Measurements from ENCODE around the gene TGFBR3L.
A peak's percentile ranks its signal among the peaks of the same experiment; 100 is the strongest.

Gene TGFBR3L

DNA sequence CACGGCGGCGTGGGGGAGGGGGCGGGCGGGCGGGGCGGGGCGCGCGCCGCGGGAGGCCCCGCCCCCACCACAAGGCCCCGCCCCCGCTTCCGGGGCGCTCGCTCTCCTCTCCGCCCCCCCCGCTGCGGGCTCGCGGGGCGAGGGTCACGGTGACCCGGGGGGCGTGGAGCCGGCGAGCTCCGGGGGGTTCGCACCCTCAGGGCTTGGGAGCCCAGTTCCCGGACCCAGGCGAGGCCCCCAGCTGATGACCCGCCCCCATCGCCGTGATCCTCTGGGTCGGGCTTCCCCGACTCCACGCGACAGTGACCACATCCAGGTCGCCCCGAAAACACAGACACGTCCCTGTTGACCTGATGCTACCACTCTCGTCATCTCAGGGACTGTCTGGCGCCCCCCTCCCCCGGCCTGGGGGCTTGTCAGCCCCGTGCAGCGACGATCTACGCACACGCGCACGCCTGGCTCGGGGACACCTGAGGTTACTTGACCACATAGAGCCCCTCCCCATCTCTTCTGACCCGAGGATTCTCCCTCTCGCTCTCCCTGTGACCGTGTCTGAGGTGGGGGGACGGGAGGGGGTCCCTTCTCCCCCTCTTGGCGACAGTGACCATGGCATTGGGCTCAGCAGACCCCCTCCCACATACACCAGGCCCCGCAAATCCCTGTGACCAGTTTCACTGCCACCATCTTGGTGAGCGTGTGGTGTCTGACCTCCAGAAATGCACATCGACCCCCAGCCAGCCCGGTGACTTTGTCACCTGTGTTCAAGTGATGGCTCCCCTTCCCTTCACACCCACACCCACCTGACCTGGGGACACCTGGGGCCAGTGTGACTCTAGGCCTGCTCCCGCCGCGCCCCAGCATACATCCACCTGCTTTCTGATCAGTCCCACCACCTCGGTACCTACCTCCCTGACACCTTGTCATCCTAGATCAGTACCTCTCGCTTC lies 10.3 kb upstream of the TGFBR3L start:
- DNase-seq, result no peak

DNA sequence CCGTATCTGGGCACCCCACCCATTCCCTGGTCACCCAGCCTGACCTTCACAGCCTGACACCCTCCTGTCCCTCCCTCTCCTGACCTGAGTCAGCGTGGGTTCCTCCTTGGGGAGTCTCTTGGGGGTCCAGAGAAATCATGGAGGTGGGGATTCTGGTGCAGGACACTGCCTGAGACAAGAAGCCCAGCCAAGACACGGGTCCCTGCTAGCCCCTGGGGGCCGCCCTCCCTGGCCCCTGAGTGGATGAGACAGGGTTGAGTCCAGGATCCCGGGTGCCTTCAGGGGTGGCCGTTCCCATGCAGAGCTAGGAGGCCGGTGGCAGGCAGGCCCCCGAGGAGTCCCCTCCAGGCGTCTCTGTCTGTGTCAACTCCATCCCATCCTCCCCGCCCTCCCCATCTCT lies 9.4 kb upstream of the TGFBR3L start:
- DNase-seq, result no peak

DNA sequence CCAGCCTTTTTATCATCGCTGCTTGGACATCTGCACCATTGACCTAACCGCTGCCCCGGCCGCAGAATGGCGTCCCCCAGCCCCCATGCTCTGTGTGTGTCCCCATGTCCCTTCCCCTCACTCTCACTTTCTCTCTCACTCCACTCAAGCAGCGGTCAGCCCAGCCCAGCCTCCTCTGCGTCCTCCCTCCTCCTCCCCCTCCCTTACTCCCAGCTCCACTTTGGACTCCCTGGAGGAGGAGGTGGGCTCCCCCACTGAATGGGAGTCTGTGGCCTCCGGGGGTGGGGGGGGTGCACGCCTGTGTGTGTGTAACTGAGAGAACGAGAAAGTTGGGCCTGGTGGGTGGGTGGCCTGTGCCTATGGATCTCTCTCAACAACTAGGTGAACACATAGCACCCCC lies 8.8 kb upstream of the TGFBR3L start:
- no peak for DNase-seq

DNA sequence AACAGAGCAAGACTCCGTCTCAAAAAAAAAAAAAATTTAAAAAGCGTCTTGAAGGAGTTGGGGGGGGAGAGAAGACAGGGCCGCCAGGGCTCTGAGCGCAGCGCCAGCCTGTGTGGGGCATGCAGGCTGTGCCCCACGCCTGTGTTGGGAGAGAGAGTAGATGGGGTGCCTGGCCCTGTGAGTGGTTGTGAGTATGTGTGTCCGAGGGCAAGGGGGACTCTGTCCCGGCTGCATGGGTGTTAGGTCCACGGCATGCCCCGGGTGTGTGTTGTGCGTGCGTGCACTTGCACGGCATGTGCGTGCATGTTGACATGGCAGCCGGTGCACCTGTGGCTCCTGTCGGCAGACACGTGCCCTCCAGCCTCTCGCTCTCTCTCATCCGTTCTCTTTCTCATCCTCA lies 7.5 kb upstream of the TGFBR3L start:
- no peak for DNase-seq

DNA sequence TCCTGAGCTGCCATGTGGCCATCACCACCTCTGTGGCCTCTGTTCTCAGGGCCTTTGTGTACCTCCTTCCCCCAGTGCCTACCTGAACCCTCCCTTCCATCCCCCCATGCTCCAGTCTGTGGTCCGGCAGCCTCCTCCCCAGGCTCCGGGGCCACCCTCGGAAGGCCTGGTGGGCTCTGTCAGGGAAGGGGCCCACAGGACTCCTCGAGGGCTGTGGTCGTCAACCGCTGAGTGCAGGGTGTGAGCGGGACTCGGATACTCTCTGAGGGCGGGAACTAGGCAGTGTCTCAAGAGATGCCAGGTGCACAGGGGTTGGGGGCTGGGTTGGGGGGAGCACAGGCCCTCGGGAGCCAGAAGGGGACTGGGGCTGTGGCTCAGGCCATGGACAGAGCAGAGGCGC lies 7.1 kb upstream of the TGFBR3L start:
- no peak for DNase-seq

DNA sequence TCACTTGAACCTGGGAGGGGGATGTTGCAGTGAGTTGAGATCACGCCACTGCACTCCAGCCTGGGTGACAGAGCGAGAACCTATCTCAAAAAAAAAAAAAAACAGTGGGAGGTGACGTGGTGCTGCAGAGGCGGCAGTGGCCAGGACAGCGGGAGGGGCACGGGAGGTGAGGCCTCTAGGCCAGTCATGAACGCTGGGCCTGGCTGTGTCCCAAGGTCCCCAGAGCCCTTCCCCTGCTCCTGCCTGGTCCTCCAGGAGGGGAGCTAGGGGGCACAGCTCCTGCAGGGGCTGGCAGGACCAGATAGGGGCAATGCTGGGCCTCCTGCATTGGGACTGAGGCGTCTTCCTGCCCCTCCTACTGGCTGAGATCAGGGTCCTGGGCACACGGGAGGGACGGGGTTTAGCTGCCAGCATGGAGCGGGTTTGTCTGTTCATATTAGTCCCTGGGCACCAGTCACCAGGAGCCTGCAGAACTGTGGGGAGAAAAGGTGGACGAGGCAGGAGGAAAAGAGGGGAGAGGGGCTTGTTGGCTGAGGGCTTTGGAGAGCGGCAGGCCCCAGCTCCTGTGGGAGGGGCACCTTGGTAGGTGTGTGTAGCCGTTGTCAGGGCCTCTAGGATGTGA lies 6.4 kb upstream of the TGFBR3L start:
- no peak for DNase-seq

DNA sequence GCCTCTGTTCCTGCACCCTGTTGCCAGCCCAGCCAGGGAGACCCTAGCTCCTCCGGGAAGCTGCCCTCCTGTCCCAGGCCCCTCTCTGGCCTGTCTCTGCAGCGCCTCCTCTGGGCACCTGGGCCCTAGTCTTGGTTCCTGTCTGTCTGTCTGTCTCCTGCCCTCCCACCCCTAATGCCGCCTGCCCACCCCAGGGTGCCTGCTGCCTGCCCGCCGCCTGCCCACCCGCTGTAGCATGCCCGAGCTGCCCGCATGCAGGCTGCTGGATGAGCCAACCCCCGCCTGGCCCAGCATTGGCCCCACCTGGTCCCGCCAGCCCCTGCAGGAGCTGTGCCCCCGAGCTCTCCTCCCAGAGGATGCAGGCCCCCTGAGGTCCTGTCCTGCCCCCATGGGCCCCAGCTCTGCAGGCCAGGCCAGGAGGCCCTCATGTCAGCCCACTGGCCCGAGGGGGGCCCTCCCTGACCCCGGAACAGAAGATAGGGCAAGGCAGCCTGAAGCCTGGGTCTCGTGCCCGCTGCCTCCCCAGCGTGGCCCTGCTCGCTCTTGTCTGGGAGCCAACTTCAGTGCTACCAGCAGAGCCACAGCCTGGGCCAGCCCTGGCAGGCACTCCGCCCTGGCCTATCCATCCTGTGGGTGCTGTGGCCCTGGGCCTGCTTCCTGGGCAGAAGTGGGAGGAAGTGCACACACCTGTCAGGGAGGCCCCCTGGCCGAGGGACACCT lies 5.7 kb upstream of the TGFBR3L start:
- DNase-seq, result no peak

DNA sequence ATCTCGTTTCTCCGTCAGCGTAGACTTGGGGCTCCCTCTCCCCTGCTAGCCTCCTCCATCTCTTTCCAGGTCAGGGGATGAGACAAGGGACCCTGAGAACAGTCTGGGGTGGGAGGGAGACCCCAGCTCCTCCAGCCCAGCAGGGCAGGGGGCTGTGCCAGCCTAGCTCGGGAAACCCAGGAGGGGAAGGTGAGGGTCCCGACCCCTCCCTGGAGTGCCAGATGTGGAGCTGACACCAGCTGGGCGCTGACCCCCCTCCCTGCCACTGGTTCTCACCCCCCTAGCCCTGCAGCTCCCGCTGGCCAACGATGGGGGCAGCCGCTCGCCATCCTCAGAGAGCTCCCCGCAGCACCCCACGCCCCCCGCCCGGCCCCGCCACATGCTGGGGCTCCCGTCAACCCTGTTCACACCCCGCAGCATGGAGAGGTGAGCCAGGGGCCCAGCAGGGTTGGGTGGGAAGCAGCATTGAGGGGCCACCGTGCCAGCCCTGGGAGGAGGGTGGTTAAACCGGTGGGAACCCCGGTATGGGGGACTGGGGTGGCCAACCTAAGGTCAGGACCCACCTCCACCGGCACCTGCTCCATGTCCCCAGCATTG lies 5.1 kb upstream of the TGFBR3L start:
- DNase-seq, result no peak

DNA sequence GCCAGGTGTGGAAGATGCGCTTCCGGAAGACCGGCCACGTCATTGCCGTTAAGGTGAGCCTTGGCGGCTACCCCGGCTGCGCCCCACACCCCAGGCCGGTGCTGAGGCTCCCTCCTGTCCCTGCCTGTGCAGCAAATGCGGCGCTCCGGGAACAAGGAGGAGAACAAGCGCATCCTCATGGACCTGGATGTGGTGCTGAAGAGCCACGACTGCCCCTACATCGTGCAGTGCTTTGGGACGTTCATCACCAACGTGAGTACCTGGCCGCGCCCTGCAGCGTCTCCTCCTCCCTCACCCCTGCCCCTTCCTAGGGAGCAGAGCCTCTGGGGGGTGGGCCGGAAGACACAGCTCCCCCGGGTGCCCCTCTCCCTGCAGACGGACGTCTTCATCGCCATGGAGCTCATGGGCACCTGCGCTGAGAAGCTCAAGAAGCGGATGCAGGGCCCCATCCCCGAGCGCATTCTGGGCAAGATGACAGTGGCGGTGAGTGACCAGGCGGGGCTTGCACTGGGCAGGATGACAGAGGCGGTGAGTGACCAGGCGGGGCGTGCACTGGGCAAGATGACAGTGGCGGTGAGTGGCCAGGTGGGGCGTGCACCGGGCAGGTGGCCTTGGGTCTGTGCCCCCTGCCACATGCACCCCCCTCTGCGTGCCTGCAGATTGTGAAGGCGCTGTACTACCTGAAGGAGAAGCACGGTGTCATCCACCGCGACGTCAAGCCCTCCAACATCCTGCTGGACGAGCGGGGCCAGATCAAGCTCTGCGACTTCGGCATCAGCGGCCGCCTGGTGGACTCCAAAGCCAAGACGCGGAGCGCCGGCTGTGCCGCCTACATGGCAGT lies 4.1 kb upstream of the TGFBR3L start:
- no peak for DNase-seq

DNA sequence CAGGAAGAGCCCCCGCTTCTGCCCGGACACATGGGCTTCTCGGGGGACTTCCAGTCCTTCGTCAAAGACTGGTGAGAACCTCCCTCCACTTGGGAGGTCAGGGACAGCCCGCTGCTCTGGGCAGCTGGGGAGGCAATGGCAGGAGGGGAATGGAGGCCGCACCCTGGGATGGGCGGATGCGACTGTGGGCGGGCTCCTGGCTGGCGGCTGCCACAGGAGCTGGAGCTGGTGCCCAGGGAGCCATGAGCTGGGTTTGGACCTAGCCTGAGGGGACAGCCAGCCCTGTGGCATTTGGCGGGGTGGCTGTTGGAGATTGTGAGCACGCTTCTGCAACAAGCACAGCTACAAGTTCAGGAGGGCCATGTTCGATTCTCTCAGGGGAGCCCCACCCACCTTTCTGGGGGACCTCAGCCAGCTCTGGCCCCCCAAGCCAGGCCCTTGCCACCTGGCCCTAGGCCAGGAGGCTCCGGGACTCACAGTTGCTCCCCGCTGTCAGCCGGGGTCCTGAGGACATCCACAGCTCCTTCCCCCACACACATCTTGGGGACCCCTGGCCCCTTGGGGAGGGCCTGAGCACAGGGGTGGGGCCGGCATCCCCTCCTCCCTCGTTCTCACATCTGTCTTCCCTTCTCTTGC lies 3.0 kb upstream of the TGFBR3L start:
- no peak for DNase-seq

DNA sequence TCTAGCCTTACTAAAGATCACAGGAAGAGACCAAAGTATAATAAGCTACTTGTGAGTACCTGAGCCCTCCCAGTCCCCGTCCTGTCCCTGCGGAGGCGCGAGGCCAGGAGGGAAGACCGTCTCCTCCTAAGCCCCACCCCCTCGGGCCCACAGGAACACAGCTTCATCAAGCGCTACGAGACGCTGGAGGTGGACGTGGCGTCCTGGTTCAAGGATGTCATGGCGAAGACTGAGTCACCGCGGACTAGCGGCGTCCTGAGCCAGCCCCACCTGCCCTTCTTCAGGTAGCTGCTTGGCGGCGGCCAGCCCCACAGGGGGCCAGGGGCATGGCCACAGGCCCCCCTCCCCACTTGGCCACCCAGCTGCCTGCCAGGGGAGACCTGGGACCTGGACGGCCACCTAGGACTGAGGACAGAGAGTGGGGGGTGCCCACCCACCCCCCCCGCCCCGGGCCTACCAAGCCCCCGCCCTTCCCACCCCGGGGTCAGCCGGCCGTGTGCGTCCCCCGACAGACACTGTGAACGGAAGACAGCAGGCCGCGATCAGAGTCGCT lies 2.4 kb upstream of the TGFBR3L start:
- no peak for DNase-seq

DNA sequence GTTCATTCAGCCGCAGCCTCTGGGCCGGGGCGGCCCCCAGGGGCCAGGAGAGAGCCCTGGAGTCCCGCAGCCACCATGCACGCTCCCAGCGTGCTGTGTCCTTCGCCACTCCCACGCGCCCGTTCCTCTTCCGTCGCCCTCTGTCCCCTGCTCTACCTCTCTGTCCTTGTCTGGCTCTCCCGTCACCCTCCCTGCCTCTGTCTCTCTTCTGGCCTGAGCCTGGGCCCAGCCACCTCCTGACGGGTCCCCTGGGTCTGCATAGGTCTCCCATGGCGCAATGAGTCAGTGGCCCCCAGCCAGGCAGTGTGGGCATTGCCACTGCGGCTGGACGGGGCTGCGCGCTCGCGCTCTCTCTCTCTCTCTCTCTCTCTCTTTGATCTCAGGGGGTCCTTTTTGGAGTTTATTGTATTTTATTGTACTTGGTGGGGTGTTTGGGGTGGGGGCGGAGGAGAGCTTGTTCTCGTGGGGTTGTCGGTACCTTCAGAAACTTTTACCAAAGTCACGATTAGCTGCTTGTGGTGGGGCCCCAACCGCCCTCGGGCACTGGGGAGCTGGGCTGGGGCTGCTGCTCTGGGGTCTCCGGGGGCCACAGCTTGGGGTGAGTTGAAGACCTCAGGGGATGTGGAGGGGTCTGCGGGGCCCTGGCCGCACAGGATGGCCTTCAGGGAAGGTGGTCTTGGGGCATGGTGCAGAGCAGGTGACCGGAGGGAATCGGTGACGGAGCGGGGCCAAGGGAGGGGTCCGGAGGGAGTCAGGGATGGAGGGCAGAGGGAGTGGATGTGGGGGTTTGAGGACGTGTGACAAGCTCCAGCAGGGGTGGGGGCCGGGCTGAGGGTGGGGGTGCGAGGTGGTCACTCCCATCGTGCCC lies 1.7 kb upstream of the TGFBR3L start:
- no peak for DNase-seq

DNA sequence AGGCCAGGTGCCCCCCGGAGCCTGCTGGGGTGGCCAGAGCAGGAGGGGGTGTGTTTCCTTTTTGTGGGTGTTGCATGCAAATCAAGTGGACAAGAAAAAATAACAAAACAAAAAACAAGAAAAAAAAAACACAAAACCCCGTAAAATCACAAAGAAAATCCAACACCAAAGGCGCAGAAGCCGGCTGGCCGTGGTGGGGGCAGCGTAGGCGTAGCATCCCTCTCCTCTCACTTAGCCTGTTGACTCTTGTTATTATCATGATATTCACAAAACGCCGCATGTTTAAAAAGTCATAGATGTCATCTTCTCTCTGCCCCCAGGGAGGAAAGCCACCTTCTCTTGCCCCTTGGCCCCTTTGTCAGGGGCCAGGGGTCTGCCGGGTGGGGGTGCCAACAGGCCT lies 978 bp upstream of the TGFBR3L start:
- no peak for DNase-seq

DNA sequence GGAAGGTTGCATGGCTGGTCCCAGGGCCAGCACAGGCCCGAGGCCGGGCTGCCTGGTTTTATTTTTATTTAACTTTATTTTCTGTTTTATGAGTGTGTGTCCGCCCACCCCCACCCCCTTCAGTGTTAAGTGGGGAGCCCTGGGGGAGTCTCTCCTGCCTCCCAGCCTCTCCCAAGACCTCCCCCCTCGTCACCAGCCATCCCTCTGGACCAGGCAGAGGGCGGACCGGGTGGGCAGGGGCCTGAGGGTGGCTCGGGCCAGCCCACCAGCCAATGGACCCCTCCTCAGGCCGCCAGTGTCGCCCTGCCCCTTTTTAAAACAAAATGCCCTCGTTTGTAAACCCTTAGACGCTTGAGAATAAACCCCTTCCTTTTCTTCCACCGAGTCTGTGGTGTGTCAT lies 531 bp upstream of the TGFBR3L start:
- DNase-seq, result no peak

DNA sequence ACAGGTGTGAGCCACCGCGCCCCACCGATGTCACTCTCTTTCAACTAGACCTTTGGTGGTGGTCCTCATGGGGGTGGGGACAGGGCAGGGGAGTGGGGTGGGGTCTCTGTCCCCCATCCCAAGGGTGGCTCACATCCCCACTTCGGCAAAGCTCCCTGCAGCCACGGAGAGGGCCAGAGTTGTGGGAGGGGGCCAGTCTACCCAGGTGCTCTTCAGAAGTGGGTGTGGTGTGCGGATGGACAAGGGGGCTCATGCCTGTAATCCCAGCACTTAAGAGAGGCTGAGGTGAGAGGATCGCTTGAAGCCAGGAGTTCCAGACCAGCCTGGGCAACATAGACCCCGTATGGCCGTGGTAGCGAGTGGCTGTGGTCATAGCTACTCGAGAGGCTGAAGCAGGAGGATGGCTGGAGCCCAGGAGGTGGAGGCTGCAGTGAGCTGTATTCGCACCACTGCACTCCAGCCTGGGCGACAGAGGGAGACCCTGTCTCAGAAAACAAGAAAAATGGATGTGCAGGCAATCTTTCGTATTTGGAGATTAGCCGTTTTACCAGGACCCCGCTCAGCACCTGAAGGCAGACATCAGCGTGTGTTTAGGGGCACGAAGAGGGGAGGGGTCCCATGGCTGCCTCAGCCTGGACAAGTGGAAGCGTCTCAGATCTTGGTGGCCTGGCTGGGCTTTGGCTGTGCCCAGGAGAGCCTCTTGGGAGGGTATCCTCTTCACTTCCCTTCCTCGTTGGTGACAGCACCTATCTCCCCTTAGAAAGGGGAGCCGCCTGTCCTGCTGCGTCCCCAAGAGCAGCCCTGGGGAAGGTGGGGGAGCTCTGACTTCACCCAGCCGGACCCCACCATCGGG lies 846 bp downstream of the TGFBR3L start:
- DNase-seq, result no peak

DNA sequence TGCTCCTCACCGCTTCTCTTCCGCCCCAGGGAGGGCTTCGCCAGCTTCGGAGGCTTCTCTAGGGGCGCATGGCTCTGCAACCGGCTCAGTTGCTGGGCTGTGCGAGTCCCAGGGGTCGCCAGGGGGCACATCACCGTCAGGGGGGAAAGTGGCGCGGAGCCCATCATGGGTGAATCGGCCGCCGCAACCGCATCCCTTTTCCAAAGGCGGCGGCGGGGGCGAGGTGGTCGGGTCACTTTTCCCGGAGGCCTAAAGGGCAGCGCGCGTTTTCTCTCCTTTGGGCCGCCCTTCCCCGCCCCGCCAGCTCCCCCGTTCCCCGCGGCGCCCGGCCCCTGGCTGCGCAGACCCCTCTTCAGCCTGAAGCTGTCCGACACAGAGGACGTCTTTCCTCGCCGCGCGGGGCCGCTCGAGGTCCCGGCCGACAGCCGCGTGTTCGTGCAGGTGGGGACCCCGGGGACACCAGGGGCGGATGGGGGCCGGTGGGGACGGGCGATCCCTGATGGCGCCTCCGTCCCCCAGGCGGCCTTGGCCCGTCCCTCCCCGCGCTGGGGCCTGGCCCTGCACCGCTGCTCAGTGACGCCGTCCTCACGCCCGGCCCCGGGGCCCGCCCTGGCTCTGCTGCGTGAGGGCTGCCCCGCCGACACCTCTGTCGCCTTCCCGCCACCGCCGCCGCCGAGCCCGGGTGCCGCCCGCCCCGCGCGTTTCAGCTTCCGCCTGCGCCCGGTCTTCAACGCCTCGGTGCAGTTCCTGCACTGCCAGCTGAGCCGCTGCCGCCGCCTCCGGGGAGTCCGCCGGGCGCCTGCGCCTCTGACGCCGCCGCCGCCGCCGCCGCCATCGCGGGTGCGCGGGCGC lies 1.7 kb downstream of the TGFBR3L start:
- DNase-seq, result peak; percentile 39 to 56

DNA sequence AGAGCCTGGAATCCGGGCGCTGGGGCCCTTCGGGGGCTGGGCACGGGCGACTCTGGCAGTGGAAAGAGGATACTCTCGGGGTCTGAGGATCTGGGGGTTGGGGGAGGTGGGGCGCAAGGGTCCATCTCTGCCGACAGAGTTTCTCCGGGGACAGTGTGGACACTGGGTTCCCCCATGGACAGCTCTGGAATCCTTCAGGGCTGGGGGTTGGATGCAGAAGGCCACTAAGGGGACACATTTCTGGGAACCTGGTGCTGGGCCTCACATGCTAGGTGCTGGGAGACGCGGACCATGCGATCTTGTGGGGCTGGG lies 2.3 kb downstream of the TGFBR3L start:
- no peak for DNase-seq

DNA sequence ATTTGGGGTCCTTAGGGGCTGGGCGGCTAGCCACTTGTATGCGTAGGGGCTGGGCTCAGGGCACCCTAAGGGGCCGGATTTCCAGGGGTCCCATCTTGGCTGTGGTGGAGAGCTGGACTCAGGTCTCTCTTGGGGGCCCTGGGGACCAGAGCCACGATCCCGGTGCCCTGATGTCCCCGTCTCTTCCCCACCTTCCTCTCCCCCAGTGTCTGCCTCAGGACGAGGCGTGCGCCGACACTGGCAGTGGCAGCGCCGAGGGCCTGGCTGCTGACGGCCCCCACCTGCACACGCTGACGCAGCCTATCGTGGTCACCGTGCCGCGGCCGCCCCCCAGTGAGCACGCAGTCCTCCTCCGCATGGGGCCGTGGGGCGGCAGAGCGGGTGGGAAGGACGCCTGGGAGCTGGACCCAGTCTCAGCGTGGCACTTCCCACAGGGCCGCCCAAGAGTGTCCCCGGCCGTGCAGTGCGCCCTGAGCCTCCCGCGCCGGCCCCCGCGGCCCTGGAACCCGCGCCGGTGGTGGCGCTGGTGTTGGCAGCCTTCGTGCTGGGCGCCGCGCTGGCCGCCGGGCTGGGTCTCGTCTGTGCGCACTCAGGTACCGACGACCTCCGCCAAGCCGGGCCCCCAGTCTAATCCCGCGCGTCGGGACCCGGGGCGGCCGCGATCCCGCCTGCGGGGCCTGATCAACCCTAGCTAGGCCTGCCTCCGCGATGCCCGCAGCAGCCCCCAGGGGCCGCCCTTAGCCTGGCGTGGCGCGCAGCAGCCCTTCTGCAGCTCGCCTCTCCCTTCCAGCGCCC lies 2.8 kb downstream of the TGFBR3L start:
- DNase-seq, result peak; percentile 53 to 61
